Activated naive CD4-positive, alpha-beta T cell (primary cell): Measurements from ENCODE around the gene MAP7D1.

Experiments
- DNase-seq, 4 experiments: peaks; one replicate each; lab custom pipeline; 2025; lab: John Stamatoyannopoulos, UW

MAP7D1 gene

GRCh38 chr1:36155408-36156328 is at the start of gene MAP7D1:
Gene MAP7D1 (plus strand): TSS chr1:36156160. CDS start chr1:36156418, 258 bp downstream.
- peak; percentile 57 to 88 (median 78) for DNase-seq

GRCh38 chr1:36106269-36106668 is 49.7 kb upstream of the MAP7D1 start:
- no peak for DNase-seq

- DNase-seq = no peak
Measured at GRCh38 chr1:36107394-36107793, 48.6 kb upstream of the MAP7D1 start.

GRCh38 chr1:36108314-36108713 is 47.6 kb upstream of the MAP7D1 start:
- no peak for DNase-seq

GRCh38 chr1:36109041-36109679 is 46.8 kb upstream of the MAP7D1 start:
- DNase-seq = peak in 2 of 4 experiments; percentile 46 to 50

GRCh38 chr1:36111151-36111550 is 44.8 kb upstream of the MAP7D1 start:
- DNase-seq = no peak

- no peak for DNase-seq
Measured at GRCh38 chr1:36112823-36113222, 43.1 kb upstream of the MAP7D1 start.

- DNase-seq = no peak
Measured at GRCh38 chr1:36114371-36114770, 41.6 kb upstream of the MAP7D1 start.

GRCh38 chr1:36115200-36115669 is 40.7 kb upstream of the MAP7D1 start:
- DNase-seq = no peak

- no peak for DNase-seq
Measured at GRCh38 chr1:36115931-36116330, 40.0 kb upstream of the MAP7D1 start.

- no peak for DNase-seq
Measured at GRCh38 chr1:36116901-36117300, 39.1 kb upstream of the MAP7D1 start.

GRCh38 chr1:36118447-36119204 is 37.3 kb upstream of the MAP7D1 start:
- DNase-seq = no peak

GRCh38 chr1:36119456-36119855 is 36.5 kb upstream of the MAP7D1 start:
- DNase-seq = no peak

GRCh38 chr1:36122062-36123030 is 33.6 kb upstream of the MAP7D1 start:
- DNase-seq = no peak

- DNase-seq = no peak
Measured at GRCh38 chr1:36123356-36123755, 32.6 kb upstream of the MAP7D1 start.

GRCh38 chr1:36124404-36125128 is 31.4 kb upstream of the MAP7D1 start:
- no peak for DNase-seq

GRCh38 chr1:36125129-36125991 is 30.6 kb upstream of the MAP7D1 start, which contains the start of gene COL8A2:
Gene COL8A2 (minus strand): TSS chr1:36125222. CDS start chr1:36100242, 24,980 bp downstream.
- no peak for DNase-seq

GRCh38 chr1:36126005-36126716 is 29.8 kb upstream of the MAP7D1 start:
- DNase-seq = no peak
